B cell (primary cell): ENCODE data around the gene SHOX.

Experiments
- CTCF ChIP-seq: fragments of 200-600 bp; IDR thresholded peaks from one replicate; pipeline ENCODE4 v1.8.0; 2022; ENCODE audit warnings: antibody characterized with exemption, mild to moderate bottlenecking
- EZH2 ChIP-seq: IDR thresholded peaks from 2 replicates; pipeline ENCODE4 v1.6.1; 2012; ENCODE audit warnings: borderline replicate concordance, low read depth, mild to moderate bottlenecking, moderate library complexity, low read length; ENCODE audit not compliant: insufficient read depth, poor library complexity, severe bottlenecking

GRCh38 chrX:619451-619811 lies 11.2 kb upstream of the SHOX start:
- TF ChIP-seq CTCF (no peak), EZH2 (no peak)
